GM21717 (cell line): ENCODE measurements around the gene TFG.

Experiments
- ATAC-seq: cut with Tn5 transposase; IDR thresholded peaks from one replicate; pipeline ENCODE4 v1.9.1; 2021; ENCODE audit warnings: mild to moderate bottlenecking, moderate library complexity; ENCODE audit not compliant: unreplicated experiment

The TFG gene

GRCh38 chr3:100703865-100704264 is 5.4 kb upstream of the TFG start:
- ATAC-seq: no peak

DNA sequence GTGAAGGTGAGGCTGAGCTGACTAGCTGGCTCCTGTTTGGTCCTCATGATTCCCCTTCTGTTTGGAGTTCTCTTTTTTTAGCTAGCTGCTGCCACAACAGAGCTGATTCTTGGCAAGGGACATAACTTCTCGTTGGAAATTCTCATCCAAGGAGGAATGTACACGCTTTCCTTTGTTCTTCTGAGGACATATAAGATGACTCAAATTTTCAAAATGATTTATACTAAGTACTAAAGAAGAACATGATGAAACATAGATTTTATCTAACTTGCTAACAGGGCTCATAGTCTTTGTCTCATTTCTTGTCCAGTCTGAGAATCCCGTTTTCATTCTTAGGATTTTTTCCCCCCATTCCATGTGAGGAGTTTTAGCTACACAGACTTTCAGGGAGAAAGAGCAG is 2.9 kb upstream of the TFG start:
- no peak for ATAC-seq

GRCh38 chr3:100708644-100708988 is 678 bp upstream of the TFG start:
- ATAC-seq: no peak

- ATAC-seq: peak; percentile 6
Measured at GRCh38 chr3:100709842-100710260, 557 bp downstream of the TFG start.

DNA sequence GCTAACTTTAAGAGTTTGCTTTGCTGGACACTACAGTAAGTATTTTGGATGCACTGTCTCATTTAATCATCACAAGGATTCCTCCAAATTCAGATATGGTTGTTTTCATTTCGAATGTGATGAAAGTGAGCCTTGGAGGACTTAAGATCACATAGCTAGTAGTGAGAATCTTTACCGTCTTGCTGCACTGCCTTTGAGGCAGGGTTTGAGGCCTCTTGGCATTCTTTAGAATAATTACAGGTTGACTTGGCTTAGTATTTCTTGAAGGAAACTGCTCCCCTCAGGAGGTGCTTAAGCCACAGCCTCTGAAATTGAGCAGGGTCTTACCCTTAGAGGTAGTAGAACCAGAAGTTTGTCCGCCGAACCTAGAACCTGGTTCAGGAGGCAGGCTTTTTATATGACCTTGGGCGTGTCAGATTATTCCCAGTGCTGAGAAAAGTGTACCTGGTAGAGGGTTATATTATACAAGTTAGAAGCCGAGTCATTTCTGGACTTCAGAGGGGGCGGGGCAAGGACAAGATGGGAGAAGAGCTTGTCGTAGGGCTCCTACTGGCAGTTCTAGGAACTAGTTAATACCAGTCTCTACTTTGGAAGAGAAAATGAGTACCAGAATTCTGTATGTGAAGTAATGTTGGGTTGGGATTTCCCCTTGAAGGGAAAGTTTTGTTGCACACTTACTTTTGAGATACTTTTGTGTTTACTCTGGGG is 1.1 kb downstream of the TFG start:
- peak; percentile 48 for ATAC-seq

DNA sequence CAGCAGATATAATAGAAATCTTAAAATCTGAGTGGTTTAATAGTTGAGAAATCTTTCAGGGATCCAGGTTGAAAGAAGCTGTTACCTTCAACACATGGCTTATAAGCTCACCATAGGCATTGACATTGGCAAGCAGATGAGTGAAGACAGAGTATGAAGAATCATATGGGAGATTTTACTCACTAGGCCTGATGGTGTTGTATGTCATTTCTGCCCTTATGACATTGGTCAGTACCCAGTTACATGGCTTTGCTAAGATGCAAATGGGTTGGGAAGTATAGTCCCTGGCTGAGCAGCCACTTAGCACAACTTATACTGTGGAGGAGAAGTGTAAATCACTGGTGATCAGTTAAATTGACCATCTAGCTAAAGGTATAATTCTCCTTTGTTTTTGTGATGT is 5.9 kb downstream of the TFG start:
- ATAC-seq: no peak

- ATAC-seq: no peak
Measured at GRCh38 chr3:100717063-100717462, 7.8 kb downstream of the TFG start.

DNA sequence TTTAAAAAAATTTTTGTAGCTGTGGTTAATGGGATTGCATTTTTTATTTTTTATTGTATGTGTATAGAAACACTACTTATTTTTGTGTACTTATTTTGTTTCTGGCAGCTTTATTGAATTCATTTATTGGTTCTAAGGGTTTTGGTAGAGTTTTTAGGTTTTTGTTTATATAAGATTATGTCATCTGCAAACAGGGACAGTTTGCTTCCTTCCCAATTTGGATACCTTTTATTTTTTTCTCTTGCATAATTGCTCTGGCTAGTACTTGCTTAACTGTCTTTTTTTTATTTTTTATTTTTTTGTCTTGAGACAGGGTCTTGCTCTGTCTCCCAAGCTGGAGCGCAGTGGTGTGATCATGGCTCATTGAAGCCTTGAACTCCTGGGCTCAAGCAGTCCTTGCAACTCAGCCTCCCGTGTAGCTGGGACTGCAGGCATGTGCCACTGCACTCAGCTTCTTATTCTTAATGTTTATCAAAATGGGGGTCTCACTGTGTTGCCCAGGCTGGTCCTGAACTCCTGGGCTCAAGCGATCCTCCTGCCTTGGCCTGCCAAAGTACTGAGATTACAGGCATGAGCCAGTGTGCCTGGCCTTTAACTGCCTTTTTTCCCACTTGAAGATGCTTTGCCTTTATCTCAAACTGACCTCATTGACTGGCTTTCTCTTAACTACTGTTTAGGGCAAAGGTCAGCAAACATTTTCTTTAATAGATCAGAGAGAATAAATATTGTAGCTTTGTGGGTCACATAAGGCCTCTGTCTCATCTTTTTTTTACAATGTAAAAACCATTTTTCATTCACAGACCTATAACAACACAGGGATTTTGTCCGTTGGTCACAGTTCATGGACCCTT is 8.6 kb downstream of the TFG start:
- ATAC-seq: no peak

DNA sequence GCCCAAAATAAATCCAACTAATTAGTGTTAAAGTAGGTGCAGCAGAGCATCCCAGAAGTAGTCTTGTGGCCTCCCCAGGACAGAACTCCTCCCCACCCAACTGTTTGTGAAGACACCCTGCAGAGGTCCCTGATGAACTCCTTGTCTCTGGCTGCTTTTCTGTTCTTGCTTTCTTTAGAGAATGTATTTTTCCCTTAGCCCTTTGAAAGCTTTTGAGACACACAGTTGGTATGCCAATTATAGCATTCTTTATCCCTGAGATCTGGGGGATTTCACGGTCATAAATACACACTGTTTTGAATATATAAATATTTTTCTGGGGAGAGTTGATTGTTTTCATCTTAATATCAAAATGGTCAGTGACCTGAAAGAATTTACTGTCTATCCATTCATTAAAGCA is 9.8 kb downstream of the TFG start:
- no peak for ATAC-seq

DNA sequence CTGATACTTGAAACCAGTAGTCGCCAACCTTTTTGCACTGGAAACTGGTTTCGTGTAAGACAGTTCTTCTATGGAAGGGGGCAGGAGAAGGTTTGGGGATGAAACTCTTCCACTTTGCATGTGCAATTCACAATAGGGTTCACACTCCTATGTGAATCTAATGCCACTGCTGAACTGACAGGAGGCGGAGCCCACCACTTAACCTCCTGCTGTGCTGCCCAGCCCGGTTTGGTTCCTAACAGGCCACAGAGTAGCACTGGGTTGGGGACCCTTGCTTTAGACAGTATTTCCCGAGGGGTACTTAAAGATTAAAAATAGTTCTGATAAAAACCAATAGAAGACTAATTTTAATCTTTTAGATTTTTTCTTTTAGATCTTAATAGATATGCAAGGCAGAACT is 11.1 kb downstream of the TFG start:
- ATAC-seq: no peak

GRCh38 chr3:100725935-100726513 is 16.7 kb downstream of the TFG start:
- no peak for ATAC-seq

DNA sequence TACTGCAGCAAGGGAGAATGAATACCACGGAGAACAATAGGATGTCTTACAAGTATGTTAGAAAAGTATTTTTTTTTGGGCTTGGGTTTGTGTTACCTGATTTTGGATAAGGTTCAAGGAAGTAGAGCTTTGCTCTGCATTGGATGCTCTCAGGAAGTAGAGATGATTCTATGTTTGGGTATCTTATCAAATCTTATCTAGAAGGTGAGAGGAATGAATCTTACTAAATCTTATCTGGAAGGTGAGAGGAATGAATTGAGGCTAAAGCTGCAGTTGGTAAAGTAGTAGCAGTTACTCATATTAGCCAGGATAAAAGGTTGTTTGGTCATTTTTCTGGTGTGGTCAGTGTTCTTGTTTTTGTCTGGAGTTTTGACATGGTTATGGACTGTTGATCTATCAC is 17.4 kb downstream of the TFG start:
- ATAC-seq: no peak

DNA sequence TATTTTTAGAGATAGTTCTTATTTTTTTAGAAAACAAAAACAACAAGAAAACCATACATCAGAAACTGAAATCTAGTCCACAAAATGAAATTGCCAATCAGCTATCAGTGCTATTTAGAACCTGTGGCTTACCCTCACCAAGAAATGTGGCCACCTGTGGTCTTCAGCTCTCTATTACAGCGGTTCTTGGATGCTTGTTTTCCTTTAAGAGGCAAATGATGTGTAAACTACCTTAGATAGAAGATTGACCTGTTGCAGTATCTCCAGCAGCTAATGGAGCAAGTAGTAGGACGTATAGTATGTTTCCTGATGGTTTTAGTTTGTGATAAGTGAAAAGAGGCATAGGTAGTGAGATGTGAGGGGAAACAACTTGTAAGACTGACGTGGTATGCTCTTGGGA is 21.2 kb downstream of the TFG start:
- no peak for ATAC-seq

- no peak for ATAC-seq
Measured at GRCh38 chr3:100732435-100732834, 23.1 kb downstream of the TFG start.

DNA sequence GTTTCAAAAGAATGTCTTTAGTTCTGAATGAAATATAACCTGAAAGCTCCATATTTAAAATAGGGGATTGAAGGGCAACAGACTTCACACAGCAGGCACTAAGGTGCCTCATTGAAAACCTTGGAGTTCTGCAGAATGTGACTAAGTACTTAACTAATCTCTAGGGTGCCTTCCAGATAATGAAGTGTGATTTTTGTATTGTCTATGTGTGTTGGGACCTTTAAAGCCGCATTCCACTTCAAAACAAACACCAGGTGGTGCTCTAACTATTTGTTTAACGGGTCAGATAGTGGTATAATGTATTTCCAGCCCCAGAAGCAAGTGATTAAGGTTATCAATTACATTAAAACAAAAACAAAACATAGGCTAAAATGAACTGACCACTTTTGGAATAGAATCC is 28.0 kb downstream of the TFG start:
- ATAC-seq: no peak

DNA sequence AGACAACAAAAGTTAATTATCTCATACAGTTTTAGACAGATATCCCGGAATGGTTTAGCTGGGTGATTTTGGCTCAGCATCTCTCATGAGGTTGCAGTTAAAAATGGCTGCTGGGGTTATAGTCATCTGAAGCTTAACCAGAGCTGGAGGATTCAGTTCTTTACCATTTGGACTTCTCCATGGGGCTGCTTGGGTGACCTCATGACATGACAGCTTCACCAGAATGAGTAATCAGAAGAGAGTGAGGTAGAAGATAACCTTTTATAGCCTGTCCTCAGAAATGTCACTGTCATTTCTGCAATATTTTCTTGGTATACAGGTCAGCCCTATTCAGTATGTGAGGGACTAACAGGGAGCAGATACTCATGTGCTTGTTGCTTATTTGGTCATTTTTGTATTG is 30.9 kb downstream of the TFG start:
- ATAC-seq: no peak

DNA sequence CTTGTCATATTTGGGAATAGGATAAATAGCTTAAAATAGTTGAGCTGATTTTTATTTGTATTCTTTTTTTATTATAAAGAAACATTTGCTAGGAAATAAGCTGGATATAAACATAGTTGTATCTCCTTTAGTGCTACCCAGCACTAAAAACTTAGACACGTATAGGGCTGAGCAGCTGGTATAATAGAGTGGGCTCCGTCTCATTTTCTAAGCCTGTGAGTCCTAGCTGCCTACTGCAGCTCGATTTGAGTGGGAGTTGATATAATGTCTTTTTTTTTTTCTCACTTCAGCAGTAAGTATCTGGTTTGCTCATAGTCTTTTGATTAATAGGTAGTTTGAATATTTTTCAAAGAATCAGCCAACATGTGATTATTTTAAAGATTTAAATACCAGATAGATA is 34.2 kb downstream of the TFG start:
- ATAC-seq: no peak

DNA sequence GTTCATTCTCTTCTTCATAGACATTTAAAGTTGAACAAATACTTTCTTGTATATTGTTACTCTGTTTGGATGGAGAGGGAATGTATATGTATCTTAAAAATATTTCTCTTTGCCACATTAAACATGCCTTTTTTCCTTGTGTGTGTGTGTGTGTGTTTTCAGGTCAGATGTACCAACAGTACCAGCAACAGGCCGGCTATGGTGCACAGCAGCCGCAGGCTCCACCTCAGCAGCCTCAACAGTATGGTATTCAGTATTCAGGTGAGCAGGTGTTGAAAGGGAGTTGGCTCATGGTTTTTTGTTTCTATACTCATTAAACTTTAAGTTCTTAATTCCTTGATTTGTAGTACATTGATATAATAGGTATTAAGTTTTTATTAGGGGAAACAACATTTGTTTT is 35.4 kb downstream of the TFG start:
- no peak for ATAC-seq

DNA sequence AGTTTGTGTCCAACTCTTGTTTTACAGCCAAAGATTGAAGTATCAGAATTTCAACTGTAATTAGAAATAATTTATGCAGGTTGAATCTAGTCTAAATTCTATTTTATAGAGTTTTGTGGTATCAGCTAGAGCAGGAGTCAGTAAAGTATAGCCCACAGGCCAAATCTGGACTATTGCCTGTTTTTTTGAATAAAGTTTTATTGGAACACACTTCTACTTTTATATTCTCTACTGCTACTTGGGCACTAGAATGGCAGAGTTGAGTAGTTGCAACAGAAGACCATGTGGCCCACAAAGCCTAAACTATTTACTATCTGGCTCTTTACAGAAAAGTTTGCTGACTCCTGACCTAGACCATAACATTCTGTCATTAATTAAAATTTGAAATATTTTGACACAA is 36.3 kb downstream of the TFG start:
- no peak for ATAC-seq

DNA sequence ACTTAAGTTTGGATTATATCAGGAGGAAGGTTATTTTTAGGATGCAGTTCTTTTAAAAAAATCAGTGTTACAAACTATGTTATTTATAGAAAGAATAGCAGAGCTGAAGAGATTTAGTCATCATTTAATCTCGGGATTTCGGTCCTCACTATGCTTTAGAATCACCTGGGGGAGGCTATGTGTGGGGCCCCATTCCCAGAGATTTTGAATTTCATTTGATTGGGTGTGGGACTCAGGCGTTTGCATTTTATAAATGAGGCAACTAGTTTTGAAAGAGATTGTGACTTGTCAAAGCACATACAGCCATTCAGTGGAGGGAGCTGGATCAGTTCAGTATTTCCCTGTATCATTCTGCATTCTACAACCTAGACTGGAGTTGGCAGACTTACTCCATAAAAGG is 36.8 kb downstream of the TFG start:
- ATAC-seq: no peak

GRCh38 chr3:100748220-100748619 is 38.9 kb downstream of the TFG start:
- ATAC-seq: no peak

GRCh38 chr3:100748967-100749366 is 39.7 kb downstream of the TFG start:
- no peak for ATAC-seq
